ENCODE results near the gene ADRM1. TPM values are rescaled to one million over a fixed set of nuclear protein-coding genes. Genes with fewer than 3 reads are reported as not detected.

The ADRM1 gene
- total and polyA plus RNA-seq, 2 of the 4 experiments (the other 2 are of a cell fraction): 103 to 149 TPM

DNA sequence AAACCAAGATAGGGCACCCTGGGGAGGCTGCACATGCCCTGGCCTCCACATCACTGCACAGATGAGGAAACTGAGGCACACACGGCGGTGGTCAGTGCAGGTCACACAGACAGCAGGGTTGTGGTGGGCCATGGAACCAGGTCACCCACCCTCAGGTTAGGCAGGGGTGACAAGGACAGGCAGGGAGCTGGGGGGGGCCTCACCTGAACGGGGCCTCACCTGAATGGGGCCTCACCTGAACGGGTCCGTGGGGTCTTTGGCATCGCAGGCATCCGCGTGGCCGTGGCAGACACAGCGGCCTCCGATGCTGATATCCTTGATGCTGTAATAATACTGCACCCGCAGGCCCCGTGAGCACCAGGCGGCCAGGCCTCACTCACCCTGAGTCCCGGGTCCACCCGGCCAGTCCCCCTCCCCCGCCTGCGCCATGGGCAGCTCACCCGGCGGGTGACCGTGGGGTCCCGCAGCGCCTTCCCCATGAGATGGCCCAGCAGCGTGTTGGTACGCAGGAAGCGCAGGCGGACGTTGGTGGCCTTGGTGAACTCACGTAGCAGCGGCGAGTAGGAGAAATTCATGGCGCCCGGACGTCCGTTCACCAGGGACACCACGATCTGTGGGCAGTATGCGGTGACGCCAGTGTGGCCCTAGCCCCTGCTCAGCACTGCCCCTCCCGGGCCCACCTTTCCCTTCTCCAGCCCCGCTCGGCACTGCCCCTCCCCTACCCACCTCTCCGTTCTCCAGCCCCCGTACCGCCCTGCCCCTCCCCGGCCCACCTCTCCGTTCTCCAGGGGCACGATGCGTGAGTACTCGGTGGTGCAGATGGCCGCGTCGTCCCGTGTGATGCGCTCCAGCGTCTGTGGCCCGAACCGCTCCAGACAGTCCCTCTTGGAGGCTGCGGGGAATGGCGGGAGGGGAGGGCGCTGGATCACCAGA is 48.9 kb downstream of the ADRM1 start:
- Histone ChIP-seq H2AK5ac (ENCODE audit: low read depth, low read length) (no peak overlapping the region), H2BK20ac (ENCODE audit: low read depth, low read length) (no peak overlapping the region), H2BK5ac (ENCODE audit: low read depth, low read length, poor library complexity, severe bottlenecking) (no peak overlapping the region), H3K9me3 (ENCODE audit: control insufficient read depth, insufficient read depth, low read length) (no peaks in the 10 kb centered on the region), H3K9me1 (ENCODE audit: insufficient read depth, low read length) (no peaks in the 10 kb centered on the region), H2BK15ac (ENCODE audit: low read depth, low read length) (no peak overlapping the region), H4K91ac (ENCODE audit: insufficient read depth, low read depth, low read length) (no peak overlapping the region), H3K14ac (replicated peaks; ENCODE audit: low read depth, low read length) (no peak overlapping the region), H3K27ac (ENCODE audit: insufficient read depth, low read length) (no peak overlapping the region), H3K27me3 (ENCODE audit: control insufficient read depth, insufficient read depth, low read length) (no peaks in the 10 kb centered on the region), H3K79me1 (ENCODE audit: low read depth in 1 of 2, low read length in 2 of 2) (no peaks in the 10 kb centered on the region), H3K18ac (ENCODE audit: low read depth, low read length) (no peak overlapping the region), H3K4me1 (ENCODE audit: control insufficient read depth, insufficient read depth, low read length) (peaks cover 16% of the 10 kb centered on the region), H4K8ac (ENCODE audit: low read depth in 2 of 2, low read length in 2 of 2) (no peak overlapping the region), H3K23ac (ENCODE audit: low read depth, low read length) (no peak overlapping the region), H3K4ac (ENCODE audit: low read depth, low read length) (no peak overlapping the region), H3K36me3 (ENCODE audit: control insufficient read depth, insufficient read depth, low read length) (peaks cover 9% of the 10 kb centered on the region; the same call in 1 of the 2 replicates), H2AK9ac (replicated peaks; ENCODE audit: low read depth, low read length, poor library complexity) (no peak overlapping the region), H4K20me1 (ENCODE audit: insufficient read depth, low read length) (no peaks in the 10 kb centered on the region), H3K4me3 (ENCODE audit: insufficient read depth, low read depth, low read length) (no peak overlapping the region), H2BK120ac (ENCODE audit: low read depth, low read length) (no peak overlapping the region), H3K56ac (ENCODE audit: extremely low read depth, insufficient read depth, low read length) (no peak overlapping the region), H2AFZ (replicated peaks; ENCODE audit: low read length, poor library complexity) (no peak overlapping the region), H3K4me2 (ENCODE audit: low read depth, low read length) (no peak overlapping the region), H4K5ac (ENCODE audit: low read depth, low read length) (no peak overlapping the region), H3K9ac (ENCODE audit: low read depth, low read length) (no peak overlapping the region)
- dilution Hi-C loops (cut with HindIII; ENCODE audit: low sequenced_read_pairs, unreplicated experiment): no loop called here
- POLR2A ChIA-PET (ENCODE audit: unreplicated experiment): no interaction called here
- BruUV-seq (replicated peaks): no TSS peak
- intact Hi-C loops (cut with micrococcal nuclease): no loop called here
- in situ Hi-C loops (cut with MboI; ENCODE audit: low sequenced_read_pairs): no loop called here
- WGBS, 2 experiments (ENCODE audit: extremely low coverage in 2 of 2, insufficient read length in 1 of 2): 96% methylated on average over 47 of the region's 60 CpGs; no CpG with 5 or more reads in 1 of the 2 experiments
- CTCF ChIA-PET: no interaction called here
- DNase-seq: no peak
- ATAC-seq (ENCODE audit: low read depth): no peak
- TF ChIP-seq RCOR1 (IDR thresholded peaks at IDR 0.05; ENCODE audit: insufficient replicate concordance, low read length) (no peak), FOS (IDR thresholded peaks at IDR 0.05; ENCODE audit: low read depth, low read length) (no peak), MAZ (IDR thresholded peaks at IDR 0.05; ENCODE audit: borderline replicate concordance, low read depth, low read length) (no peak), MAFK (IDR thresholded peaks at IDR 0.05; ENCODE audit: low read depth, low read length) (no peak), RFX5 (IDR thresholded peaks at IDR 0.05; ENCODE audit: low read depth, low read length) (no peak), NFE2L2 (IDR thresholded peaks at IDR 0.05; ENCODE audit: low read depth, low read length) (no peak), RAD21 (IDR thresholded peaks at IDR 0.05; ENCODE audit: low read length) (no peak), BHLHE40 (IDR thresholded peaks at IDR 0.05; ENCODE audit: low read depth, low read length) (no peak), POLR2A (IDR thresholded peaks at IDR 0.05; ENCODE audit: low read depth, low read length) (no peak), CHD1 (IDR thresholded peaks at IDR 0.05; ENCODE audit: low read depth, low read length) (no peak), SMC3 (IDR thresholded peaks at IDR 0.05; ENCODE audit: low read depth, low read length) (no peak), MXI1 (IDR thresholded peaks at IDR 0.05; ENCODE audit: borderline replicate concordance, low read depth, low read length) (no peak)
- TF ChIP-seq, protein P1, sequence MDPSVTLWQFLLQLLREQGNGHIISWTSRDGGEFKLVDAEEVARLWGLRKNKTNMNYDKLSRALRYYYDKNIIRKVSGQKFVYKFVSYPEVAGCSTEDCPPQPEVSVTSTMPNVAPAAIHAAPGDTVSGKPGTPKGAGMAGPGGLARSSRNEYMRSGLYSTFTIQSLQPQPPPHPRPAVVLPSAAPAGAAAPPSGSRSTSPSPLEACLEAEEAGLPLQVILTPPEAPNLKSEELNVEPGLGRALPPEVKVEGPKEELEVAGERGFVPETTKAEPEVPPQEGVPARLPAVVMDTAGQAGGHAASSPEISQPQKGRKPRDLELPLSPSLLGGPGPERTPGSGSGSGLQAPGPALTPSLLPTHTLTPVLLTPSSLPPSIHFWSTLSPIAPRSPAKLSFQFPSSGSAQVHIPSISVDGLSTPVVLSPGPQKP (IDR thresholded peaks at IDR 0.05; ENCODE audit: borderline replicate concordance, low read depth, low read length): no peak
- TF ChIP-seq, protein P2, sequence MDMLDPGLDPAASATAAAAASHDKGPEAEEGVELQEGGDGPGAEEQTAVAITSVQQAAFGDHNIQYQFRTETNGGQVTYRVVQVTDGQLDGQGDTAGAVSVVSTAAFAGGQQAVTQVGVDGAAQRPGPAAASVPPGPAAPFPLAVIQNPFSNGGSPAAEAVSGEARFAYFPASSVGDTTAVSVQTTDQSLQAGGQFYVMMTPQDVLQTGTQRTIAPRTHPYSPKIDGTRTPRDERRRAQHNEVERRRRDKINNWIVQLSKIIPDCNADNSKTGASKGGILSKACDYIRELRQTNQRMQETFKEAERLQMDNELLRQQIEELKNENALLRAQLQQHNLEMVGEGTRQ (IDR thresholded peaks at IDR 0.05; ENCODE audit: low read depth, low read length): no peak
- TF ChIP-seq, protein P3, sequence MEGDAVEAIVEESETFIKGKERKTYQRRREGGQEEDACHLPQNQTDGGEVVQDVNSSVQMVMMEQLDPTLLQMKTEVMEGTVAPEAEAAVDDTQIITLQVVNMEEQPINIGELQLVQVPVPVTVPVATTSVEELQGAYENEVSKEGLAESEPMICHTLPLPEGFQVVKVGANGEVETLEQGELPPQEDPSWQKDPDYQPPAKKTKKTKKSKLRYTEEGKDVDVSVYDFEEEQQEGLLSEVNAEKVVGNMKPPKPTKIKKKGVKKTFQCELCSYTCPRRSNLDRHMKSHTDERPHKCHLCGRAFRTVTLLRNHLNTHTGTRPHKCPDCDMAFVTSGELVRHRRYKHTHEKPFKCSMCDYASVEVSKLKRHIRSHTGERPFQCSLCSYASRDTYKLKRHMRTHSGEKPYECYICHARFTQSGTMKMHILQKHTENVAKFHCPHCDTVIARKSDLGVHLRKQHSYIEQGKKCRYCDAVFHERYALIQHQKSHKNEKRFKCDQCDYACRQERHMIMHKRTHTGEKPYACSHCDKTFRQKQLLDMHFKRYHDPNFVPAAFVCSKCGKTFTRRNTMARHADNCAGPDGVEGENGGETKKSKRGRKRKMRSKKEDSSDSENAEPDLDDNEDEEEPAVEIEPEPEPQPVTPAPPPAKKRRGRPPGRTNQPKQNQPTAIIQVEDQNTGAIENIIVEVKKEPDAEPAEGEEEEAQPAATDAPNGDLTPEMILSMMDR (conservative IDR thresholded peaks at IDR 0.05; ENCODE audit: low read depth, low read length): no peak
